ENCODE measurements around the gene CHN1.

Gene CHN1

GRCh38 chr2:175006281-175006680 is 1.1 kb upstream of the CHN1 start:
- no peak for DNase-seq (ENCODE audit: low read depth)

GRCh38 chr2:175005733-175006264 is 618 bp upstream of the CHN1 start:
- peak; percentile 37 for DNase-seq (ENCODE audit: low read depth)
- no peak for TF ChIP-seq CTCF (conservative IDR thresholded peaks at IDR 0.05; ENCODE audit: low read depth, low read length)
- peak overlapping the region; percentile 64 for H3K4me3 ChIP-seq (ENCODE audit: low read depth, low read length)

More at GRCh38 chr2:175006281-175006680, 1.1 kb upstream of the CHN1 start:
- H3K4me3 ChIP-seq (ENCODE audit: low read depth, low read length), result no peak overlapping the region
- TF ChIP-seq CTCF (conservative IDR thresholded peaks at IDR 0.05; ENCODE audit: low read depth, low read length), result no peak

GRCh38 chr2:175004730-175004979 is 526 bp downstream of the CHN1 start:
- peak overlapping the region; percentile 64 for H3K4me3 ChIP-seq (ENCODE audit: low read depth, low read length)
- no peak for TF ChIP-seq CTCF (conservative IDR thresholded peaks at IDR 0.05; ENCODE audit: low read depth, low read length)
- DNase-seq (ENCODE audit: low read depth), result no peak

GRCh38 chr2:175003875-175004729 is 1.1 kb downstream of the CHN1 start:
- peak overlapping the region; percentile 64 for H3K4me3 ChIP-seq (ENCODE audit: low read depth, low read length)
- DNase-seq (ENCODE audit: low read depth), result peak; percentile 11
- TF ChIP-seq CTCF (conservative IDR thresholded peaks at IDR 0.05; ENCODE audit: low read depth, low read length), result no peak

- TF ChIP-seq CTCF (conservative IDR thresholded peaks at IDR 0.05; ENCODE audit: low read depth, low read length), result no peak
- no peak overlapping the region for H3K4me3 ChIP-seq (ENCODE audit: low read depth, low read length)
- no peak for DNase-seq (ENCODE audit: low read depth)
Measured at GRCh38 chr2:175002547-175003274, 2.5 kb downstream of the CHN1 start.

- TF ChIP-seq CTCF (conservative IDR thresholded peaks at IDR 0.05; ENCODE audit: low read depth, low read length), result no peak
- no peak overlapping the region for H3K4me3 ChIP-seq (ENCODE audit: low read depth, low read length)
- DNase-seq (ENCODE audit: low read depth), result no peak
Measured at GRCh38 chr2:175001566-175001965, 3.6 kb downstream of the CHN1 start.
